ENCODE results near the gene CUEDC1. TPM values are rescaled to one million over a fixed set of nuclear protein-coding genes. Genes with fewer than 3 reads are reported as not detected.

CUEDC1 gene
- total RNA-seq, 4 donors from 2014 or later = 30.3 to 72.2 (median 51.2) TPM

GRCh38 chr17:57838857-57839570 lies 116.2 kb downstream of the CUEDC1 start:
- DNase-seq (ENCODE audit: extremely low spot score) = no peak
- Histone ChIP-seq H3K27me3 (no peaks in the 10 kb centered on the region), H3K27ac (replicated peaks in 1 of 4) (peak overlapping the region; percentile 55 to 89 (median 66)), H3K9me3 (no peaks in the 10 kb centered on the region), H3K4me1 (peaks cover 17 to 41% (median 27%) of the 10 kb centered on the region in 4 donors), H3K36me3 (peaks cover 19 to 65% (median 38%) of the 10 kb centered on the region in 4 donors), H3K4me3 (no peak overlapping the region)
- intact Hi-C loops (cut with DNase I) = no loop called here
- 63% methylated on average over 6 of the region's 6 CpGs for WGBS
- TF ChIP-seq CTCF (IDR thresholded peaks at IDR 0.05) = no peak
- no peak for TF ChIP-seq POLR2AphosphoS5 (IDR thresholded peaks at IDR 0.05)
- no peak for TF ChIP-seq POLR2A (IDR thresholded peaks at IDR 0.05; ENCODE audit: low read depth)
- TF ChIP-seq EP300 (IDR thresholded peaks at IDR 0.05) = no peak

- TF ChIP-seq EP300 (IDR thresholded peaks at IDR 0.05) = no peak
- 81% methylated on average over 4 of the region's 4 CpGs for WGBS
- Histone ChIP-seq H3K4me1 (peaks cover 23 to 47% (median 33%) of the 10 kb centered on the region in 4 donors), H3K27ac (replicated peaks in 1 of 4) (peak overlapping the region; percentile 55 to 89 (median 66)), H3K27me3 (no peaks in the 10 kb centered on the region), H3K4me3 (no peak overlapping the region), H3K9me3 (no peaks in the 10 kb centered on the region), H3K36me3 (peaks cover 19 to 61% (median 37%) of the 10 kb centered on the region in 4 donors)
- no peak for DNase-seq (ENCODE audit: extremely low spot score)
- intact Hi-C loops (cut with DNase I) = no loop called here
Observed at GRCh38 chr17:57838453-57838852, 116.8 kb downstream of the CUEDC1 start.

GRCh38 chr17:57835333-57835900 lies 119.8 kb downstream of the CUEDC1 start:
- intact Hi-C loops (cut with DNase I) = no loop called here
- H3K36me3 ChIP-seq = peaks cover 19 to 39% (median 29%) of the 10 kb centered on the region in 4 donors
- peak overlapping the region; percentile 80 to 89 (median 83) for H3K27ac ChIP-seq (replicated peaks in 1 of 4)
- no peaks in the 10 kb centered on the region for H3K9me3 ChIP-seq
- no peak for TF ChIP-seq POLR2A (IDR thresholded peaks at IDR 0.05; ENCODE audit: low read depth)
- TF ChIP-seq EP300 (IDR thresholded peaks at IDR 0.05) = no peak
- no peak for TF ChIP-seq CTCF (IDR thresholded peaks at IDR 0.05)
- no peak for TF ChIP-seq POLR2AphosphoS5 (IDR thresholded peaks at IDR 0.05)
- H3K27me3 ChIP-seq = no peaks in the 10 kb centered on the region
- DNase-seq (ENCODE audit: extremely low spot score) = no peak
- peaks cover 39 to 65% (median 46%) of the 10 kb centered on the region in 4 donors for H3K4me1 ChIP-seq
- WGBS = 97% methylated on average over 2 of the region's 2 CpGs
- H3K4me3 ChIP-seq = no peak overlapping the region

- H3K36me3 ChIP-seq = peaks cover 11 to 27% (median 18%) of the 10 kb centered on the region in 4 donors
- peak overlapping the region; percentile 80 to 89 (median 83) for H3K27ac ChIP-seq (replicated peaks in 1 of 4)
- H3K4me1 ChIP-seq = peaks cover 39 to 55% (median 43%) of the 10 kb centered on the region in 4 donors
- no peaks in the 10 kb centered on the region for H3K27me3 ChIP-seq
- no peak overlapping the region for H3K4me3 ChIP-seq
- no peaks in the 10 kb centered on the region for H3K9me3 ChIP-seq
- TF ChIP-seq POLR2A (IDR thresholded peaks at IDR 0.05; ENCODE audit: low read depth) (no peak), POLR2AphosphoS5 (IDR thresholded peaks at IDR 0.05) (peak; percentile 74 to 76), CTCF (IDR thresholded peaks at IDR 0.05) (no peak), EP300 (IDR thresholded peaks at IDR 0.05) (peak; percentile 63)
- no peak for DNase-seq (ENCODE audit: extremely low spot score)
- 66% methylated on average over 13 of the region's 13 CpGs for WGBS
- intact Hi-C loops (cut with DNase I) = loop anchor here (5.0 kb wide), 2 partner anchors 237 to 592 kb away; no protein-coding TSS in a partner anchor
Observed at GRCh38 chr17:57834146-57834741, 121.0 kb downstream of the CUEDC1 start.
